ENCODE results near the gene LCE6A.
A peak's percentile ranks its signal among the peaks of the same experiment; 100 is the strongest.

The LCE6A gene

GRCh38 chr1:152870831-152871730 is 28.4 kb downstream of the LCE6A start:
- no peak overlapping the region for H3K4me3 ChIP-seq (ENCODE audit: low read depth, low read length)
- peak; percentile 2 for DNase-seq (ENCODE audit: low read depth)

- H3K4me3 ChIP-seq (ENCODE audit: low read depth, low read length): no peak overlapping the region
- DNase-seq (ENCODE audit: low read depth): no peak
Measured at GRCh38 chr1:152871731-152872126, 29.1 kb downstream of the LCE6A start.

DNA sequence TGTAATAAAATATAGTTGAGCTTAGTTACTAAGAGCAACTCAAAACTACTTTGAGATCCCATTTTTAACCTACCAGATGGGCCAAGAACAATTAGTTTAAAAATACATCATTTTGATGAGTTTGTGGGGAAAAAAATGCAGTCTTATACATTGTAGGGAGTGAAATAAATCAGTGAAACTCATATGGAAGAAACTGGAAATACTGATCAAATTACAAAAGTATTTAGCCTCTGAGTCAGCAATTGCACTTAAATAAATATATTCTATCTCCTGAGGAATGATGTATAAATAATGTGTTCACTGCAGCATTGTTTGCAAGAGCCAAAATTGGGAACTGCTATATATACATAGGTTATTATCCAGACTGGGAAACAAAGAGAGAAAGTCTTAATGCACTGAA is 30.8 kb downstream of the LCE6A start:
- DNase-seq (ENCODE audit: low read depth): peak; percentile 22
- H3K4me3 ChIP-seq (ENCODE audit: low read depth, low read length): no peak overlapping the region

GRCh38 chr1:152876827-152877226 is 34.2 kb downstream of the LCE6A start:
- no peak for DNase-seq (ENCODE audit: low read depth)

DNA sequence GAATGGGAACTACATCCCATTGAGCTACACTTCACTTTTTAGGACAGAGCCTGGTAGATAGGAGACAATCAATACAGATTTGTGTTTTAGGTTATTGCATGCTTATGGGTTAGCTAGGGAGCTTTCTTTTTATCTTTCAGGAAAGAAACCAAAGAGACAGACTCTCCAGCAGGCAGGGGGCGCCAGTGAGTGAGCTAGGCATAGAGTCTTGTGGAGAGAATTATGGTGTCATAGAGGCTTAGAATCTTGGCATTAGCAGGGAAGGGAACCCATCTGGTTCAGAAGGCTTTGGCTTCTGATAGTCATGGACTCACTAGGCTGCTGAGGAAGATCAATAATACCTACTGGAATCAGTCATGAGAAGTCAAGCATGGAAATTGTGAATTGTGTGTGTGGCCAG is 35.4 kb downstream of the LCE6A start, which contains the start of gene SMCP:
Gene SMCP (plus strand): TSS at position 281 of the 400 bp plus-strand sequence. CDS start 6,101 bp downstream, outside the sequence.
- no peak for DNase-seq (ENCODE audit: low read depth)
- no peak within 1 kb of the TSS for H3K4me3 ChIP-seq (ENCODE audit: low read depth, low read length)

More at GRCh38 chr1:152876827-152877226, 34.2 kb downstream of the LCE6A start:
- no peak overlapping the region for H3K4me3 ChIP-seq (ENCODE audit: low read depth, low read length)

- no peak overlapping the region for H3K4me3 ChIP-seq (ENCODE audit: low read depth, low read length)
- no peak for DNase-seq (ENCODE audit: low read depth)
Measured at GRCh38 chr1:152879559-152880198, 37.0 kb downstream of the LCE6A start.

- no peak overlapping the region for H3K4me3 ChIP-seq (ENCODE audit: low read depth, low read length)
- DNase-seq (ENCODE audit: low read depth): no peak
Measured at GRCh38 chr1:152880316-152880715, 37.7 kb downstream of the LCE6A start.

DNA sequence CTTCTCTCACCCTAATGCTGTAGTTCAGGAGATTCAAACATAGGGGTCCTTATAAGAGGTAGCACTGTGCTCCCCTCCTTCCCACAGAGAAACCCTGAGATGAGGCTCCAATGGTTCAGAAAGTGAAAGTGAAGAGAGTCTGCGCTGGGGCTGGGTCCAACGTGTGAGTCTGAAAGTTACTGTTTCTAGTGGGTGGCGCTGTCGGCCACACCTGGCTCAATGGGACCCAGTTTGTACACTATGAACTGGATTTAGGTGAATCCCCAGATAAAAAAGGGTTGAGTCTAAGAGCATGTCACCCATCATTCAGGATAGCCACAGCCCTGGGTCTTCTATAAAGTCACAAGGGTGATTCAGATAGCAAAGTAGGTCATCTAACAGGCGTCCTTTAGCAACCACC is 38.3 kb downstream of the LCE6A start:
- DNase-seq (ENCODE audit: low read depth): no peak
- no peak overlapping the region for H3K4me3 ChIP-seq (ENCODE audit: low read depth, low read length)

DNA sequence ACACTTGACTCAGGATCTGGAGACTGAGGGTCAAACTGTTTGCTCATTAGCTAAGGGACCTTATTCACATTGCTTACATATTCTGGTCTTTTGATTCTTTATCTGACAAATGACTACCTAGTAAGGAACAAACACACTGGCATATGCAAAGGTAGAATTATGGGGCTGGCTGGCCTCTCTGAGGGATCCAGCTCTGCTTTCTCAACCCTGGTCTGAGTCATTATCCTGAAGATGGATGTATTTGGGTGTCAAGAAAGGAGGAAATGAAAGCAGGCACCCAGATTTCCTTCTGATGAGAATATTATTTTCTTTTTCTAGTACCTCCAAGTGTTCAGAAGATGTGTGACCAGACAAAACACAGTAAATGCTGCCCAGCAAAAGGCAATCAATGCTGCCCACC is 41.4 kb downstream of the LCE6A start:
- no peak overlapping the region for H3K4me3 ChIP-seq (ENCODE audit: low read depth, low read length)
- DNase-seq (ENCODE audit: low read depth): no peak

GRCh38 chr1:152884506-152884905 is 41.9 kb downstream of the LCE6A start:
- no peak for DNase-seq (ENCODE audit: low read depth)
- H3K4me3 ChIP-seq (ENCODE audit: low read depth, low read length): no peak overlapping the region

GRCh38 chr1:152884966-152885624 is 42.4 kb downstream of the LCE6A start:
- H3K4me3 ChIP-seq (ENCODE audit: low read depth, low read length): no peak overlapping the region
- peak; percentile 55 for DNase-seq (ENCODE audit: low read depth)

GRCh38 chr1:152886085-152886484 is 43.4 kb downstream of the LCE6A start:
- no peak for DNase-seq (ENCODE audit: low read depth)
- no peak overlapping the region for H3K4me3 ChIP-seq (ENCODE audit: low read depth, low read length)

DNA sequence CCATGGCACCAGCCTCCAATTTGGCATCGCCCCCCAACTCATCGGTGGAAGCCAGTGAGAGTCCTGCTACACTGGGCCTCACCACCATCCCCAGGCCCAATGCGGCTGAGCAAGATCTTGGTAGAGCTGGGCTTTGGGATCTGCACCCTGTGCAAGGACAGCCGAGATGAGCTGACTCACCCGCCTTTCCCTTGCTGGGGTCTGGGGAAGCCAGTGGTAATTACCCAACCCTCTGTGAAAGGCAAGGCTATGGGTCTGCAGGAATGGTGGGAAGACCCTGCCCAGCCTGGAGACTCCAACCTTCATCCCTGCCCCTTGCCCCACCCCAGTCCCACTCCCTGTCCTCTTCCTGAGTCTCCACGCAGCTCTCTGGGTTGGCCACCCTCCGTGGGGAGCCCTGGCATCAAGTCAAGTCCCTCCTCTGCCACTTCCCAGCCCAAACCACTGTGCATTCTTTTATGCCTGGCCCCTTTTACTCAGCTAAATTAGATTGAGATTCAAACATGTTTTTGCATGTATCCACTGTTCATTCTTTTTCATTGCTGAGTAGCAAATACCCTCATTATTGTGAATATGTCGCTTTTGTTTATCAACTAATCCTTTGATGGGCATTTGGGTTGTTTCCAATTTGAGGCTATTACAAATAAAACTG is 44.2 kb downstream of the LCE6A start:
- no peak overlapping the region for H3K4me3 ChIP-seq (ENCODE audit: low read depth, low read length)
- no peak for DNase-seq (ENCODE audit: low read depth)

GRCh38 chr1:152888126-152888525 is 45.5 kb downstream of the LCE6A start:
- no peak for DNase-seq (ENCODE audit: low read depth)
- no peak overlapping the region for H3K4me3 ChIP-seq (ENCODE audit: low read depth, low read length)
